Thoracic aorta (tissue), 2 donors: ENCODE data around the gene TTYH3. TPM values are rescaled to one million over a fixed set of nuclear protein-coding genes. Genes with fewer than 3 reads are reported as not detected.

Experiments
- ATAC-seq: fragments of 150-250 bp; one replicate; pipeline ENCODE4 v1.8.0; 2017; ENCODE audit warnings: low read depth; ENCODE audit not compliant: insufficient number of reproducible peaks, low FRiP score
- DNase-seq: peaks from one replicate; pipeline ENCODE4 v3.0.0-alpha.2; 2020; ENCODE audit warnings: low spot score
- H3K27ac ChIP-seq, 2 donors: fragments of 200-600 bp; sonication (generic); 1 replicate in 1 of 2; 2 replicates in 1 of 2; pipeline ENCODE4 v1.5.1; 2016; ENCODE audit warnings: mild to moderate bottlenecking in 2 of 2, moderate library complexity in 2 of 2
- H3K27me3 ChIP-seq: fragments of 200-600 bp; sonication (generic); replicated peaks from 2 replicates; pipeline ENCODE4 v1.6.0; 2016; ENCODE audit warnings: mild to moderate bottlenecking; ENCODE audit not compliant: insufficient read depth
- H3K36me3 ChIP-seq: fragments of 200-600 bp; sonication (generic); one replicate; pipeline ENCODE4 v1.5.1; 2016
- H3K4me1 ChIP-seq, 2 donors: fragments of 200-600 bp; sonication (generic); 1 replicate in 1 of 2; 2 replicates in 1 of 2; pipeline versions ENCODE4 v1.5.1 to v1.6.0; 2016; ENCODE audit warnings: low read depth in 2 of 2, mild to moderate bottlenecking in 1 of 2; ENCODE audit not compliant: control insufficient read depth in 1 of 2
- H3K4me3 ChIP-seq: fragments of 200-600 bp; sonication (generic); 2 replicates; pipeline ENCODE4 v1.5.1; 2016; ENCODE audit warnings: mild to moderate bottlenecking
- H3K9me3 ChIP-seq: fragments of 200-600 bp; sonication (generic); 2 replicates; pipeline ENCODE4 v1.5.1; 2016
- total RNA-seq, 2 donors: library from RNA; depleted of rRNA; stranded (reverse); fragments of >200 nt; gene quantifications; one replicate each; pipeline versions ENCODE4 v1.1.0 to v1.2.3, GENCODE V29; 2016
- TF ChIP-seq, protein P1 (sequence below): fragments of 200-600 bp; sonication (generic); IDR thresholded peaks from one replicate; pipeline ENCODE4 v1.5.1; 2019; ENCODE audit warnings: antibody characterized with exemption

The TTYH3 gene
- total RNA-seq, 2 donors from 2014 or later, result 58.6 to 69.3 TPM

DNA sequence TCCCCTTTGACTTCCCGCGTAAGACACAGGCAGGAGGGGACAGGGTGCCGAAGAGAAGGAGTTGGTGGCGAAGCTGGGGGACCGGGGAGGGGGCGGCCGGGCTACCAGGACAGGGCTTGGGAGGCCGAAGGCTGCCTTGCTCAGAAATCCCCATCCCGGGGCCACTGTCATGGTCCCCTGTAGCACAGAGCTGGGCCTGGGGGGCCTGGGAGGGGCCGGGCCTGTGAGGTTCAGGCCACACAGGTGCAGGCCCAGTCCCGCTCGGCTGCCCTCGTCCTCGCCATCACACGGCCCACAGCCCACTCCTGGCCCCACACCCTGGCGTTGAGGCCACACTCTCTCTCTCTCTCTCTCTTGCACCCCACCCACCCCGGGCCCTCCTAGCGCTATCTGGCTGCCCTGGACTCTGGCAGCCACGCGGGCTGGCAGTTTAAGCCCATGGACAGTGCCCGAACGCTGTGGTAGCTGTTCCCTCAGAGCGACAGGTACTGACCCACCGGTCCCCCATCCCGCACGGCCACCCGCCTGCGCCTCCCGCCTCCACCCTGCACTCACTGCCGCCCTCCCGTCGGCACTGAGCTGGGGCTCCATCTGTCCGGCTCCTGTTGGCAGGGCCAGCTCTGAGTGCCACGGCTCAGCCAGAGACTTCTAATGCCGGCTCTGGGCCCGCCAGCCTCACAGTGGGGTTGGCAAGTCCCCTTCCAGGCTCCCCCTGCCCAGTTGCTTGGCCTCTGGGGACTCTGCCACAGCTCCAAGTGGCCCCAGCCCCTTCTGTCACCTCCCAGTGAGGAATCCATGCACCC lies 28.0 kb downstream of the TTYH3 start:
- Histone ChIP-seq H3K4me3 (no peak overlapping the region), H3K27ac (no peak overlapping the region), H3K4me1 (no peaks in the 10 kb centered on the region), H3K27me3 (no peaks in the 10 kb centered on the region), H3K9me3 (no peaks in the 10 kb centered on the region), H3K36me3 (peaks cover 37% of the 10 kb centered on the region)
- DNase-seq (no peak), ATAC-seq (no peak)
- TF ChIP-seq, protein P1, sequence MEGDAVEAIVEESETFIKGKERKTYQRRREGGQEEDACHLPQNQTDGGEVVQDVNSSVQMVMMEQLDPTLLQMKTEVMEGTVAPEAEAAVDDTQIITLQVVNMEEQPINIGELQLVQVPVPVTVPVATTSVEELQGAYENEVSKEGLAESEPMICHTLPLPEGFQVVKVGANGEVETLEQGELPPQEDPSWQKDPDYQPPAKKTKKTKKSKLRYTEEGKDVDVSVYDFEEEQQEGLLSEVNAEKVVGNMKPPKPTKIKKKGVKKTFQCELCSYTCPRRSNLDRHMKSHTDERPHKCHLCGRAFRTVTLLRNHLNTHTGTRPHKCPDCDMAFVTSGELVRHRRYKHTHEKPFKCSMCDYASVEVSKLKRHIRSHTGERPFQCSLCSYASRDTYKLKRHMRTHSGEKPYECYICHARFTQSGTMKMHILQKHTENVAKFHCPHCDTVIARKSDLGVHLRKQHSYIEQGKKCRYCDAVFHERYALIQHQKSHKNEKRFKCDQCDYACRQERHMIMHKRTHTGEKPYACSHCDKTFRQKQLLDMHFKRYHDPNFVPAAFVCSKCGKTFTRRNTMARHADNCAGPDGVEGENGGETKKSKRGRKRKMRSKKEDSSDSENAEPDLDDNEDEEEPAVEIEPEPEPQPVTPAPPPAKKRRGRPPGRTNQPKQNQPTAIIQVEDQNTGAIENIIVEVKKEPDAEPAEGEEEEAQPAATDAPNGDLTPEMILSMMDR, result no peak

DNA sequence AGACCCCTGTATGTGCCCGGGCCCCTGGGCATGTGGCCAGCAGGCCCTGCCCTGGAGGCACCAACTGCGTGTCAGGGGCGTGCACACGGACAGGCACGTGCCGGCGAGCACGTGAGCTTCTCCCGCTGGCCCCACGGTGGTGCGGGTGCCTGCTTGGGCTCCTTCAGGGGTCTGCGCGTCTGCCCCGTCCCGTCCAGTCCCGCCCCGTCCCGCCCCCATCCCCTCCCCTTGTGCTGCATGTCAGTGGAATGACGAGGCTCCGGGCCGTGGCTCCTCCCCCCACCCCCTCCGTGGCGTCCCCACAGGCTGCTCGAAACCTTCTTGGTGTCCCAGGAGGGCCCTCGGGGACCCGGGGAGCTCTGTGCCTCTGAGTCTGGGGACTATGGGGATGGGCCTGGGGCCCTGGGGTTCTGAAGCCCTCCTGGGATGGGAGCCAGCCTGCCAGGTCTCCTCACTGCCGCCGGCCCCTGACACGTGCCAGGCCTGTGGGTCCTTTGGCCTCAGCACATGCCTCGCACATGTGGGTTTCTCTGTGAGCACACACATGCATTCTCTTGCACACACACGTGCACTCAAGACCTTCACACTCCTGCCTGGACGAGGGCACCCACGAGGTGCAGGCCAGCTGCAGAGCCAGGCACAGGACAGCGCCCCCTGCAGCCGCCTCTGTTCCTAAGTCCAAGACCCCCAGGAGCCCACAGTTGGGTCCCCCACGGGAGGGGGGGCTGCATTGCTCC lies 28.7 kb downstream of the TTYH3 start:
- peaks cover 35% of the 10 kb centered on the region for H3K36me3 ChIP-seq
- TF ChIP-seq, protein P1, result no peak
- no peaks in the 10 kb centered on the region for H3K9me3 ChIP-seq
- H3K27me3 ChIP-seq, result no peaks in the 10 kb centered on the region
- no peak overlapping the region for H3K4me3 ChIP-seq
- no peak for DNase-seq
- H3K4me1 ChIP-seq, result no peaks in the 10 kb centered on the region
- H3K27ac ChIP-seq, result no peak overlapping the region
- ATAC-seq, result no peak

DNA sequence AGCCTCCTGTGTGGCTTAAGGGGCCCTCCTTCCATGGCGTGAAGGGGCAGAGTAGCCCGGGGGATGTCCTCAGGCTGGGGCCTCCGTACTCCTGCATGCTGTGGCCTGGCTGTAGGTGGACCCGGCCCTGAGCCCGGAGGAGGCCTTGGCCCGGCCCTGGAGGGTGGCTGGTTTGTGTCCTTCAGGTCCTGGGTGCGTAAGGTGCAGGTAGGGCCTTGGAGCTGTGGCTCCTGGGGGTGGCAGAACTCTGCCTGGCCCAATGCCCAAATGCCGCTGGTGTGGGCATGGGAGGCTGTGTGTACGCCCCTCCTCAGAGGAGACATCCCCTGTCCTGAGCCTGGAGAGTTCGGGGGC lies 29.3 kb downstream of the TTYH3 start:
- Histone ChIP-seq H3K27ac (no peak overlapping the region), H3K4me1 (no peaks in the 10 kb centered on the region), H3K27me3 (no peaks in the 10 kb centered on the region), H3K4me3 (no peak overlapping the region), H3K9me3 (no peaks in the 10 kb centered on the region), H3K36me3 (peaks cover 31% of the 10 kb centered on the region)
- ATAC-seq (no peak), DNase-seq (no peak)
- TF ChIP-seq, protein P1, result no peak

DNA sequence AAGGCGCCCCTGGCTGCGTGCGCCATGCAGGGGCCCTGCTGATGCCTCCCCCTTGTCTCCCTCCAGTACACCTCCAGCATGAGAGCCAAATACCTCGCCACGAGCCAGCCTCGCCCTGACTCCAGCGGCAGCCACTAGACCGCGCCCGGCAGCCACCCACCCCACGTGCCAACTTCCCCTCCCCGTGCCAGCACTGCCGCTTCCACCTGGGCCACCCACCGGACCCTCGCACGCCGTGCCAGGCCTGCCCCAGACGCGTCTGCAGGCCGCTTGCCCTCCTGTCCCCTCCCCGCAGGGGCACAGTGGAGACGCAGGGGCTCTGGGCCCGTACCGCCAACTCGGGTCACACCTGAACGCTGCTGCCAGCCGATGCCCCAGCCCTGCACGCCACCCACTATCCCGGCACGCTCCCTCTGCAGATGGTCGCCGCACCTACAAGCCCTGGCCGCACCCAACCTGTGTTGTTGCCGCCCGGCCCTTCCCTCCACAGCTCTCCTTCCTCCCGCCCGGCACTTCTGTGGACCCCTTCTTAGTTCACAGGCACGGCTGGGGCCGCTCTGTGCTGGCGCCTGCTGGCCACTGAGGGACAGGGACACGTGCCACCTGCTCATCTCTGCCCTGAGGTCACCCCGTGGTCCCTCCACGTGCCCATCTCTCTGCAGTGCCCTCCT lies 30.0 kb downstream of the TTYH3 start:
- no peak overlapping the region for H3K4me3 ChIP-seq
- no peaks in the 10 kb centered on the region for H3K4me1 ChIP-seq
- TF ChIP-seq, protein P1, result no peak
- peaks cover 25% of the 10 kb centered on the region for H3K36me3 ChIP-seq
- H3K9me3 ChIP-seq, result no peaks in the 10 kb centered on the region
- DNase-seq (no peak), ATAC-seq (no peak)
- no peaks in the 10 kb centered on the region for H3K27me3 ChIP-seq
- H3K27ac ChIP-seq, result no peak overlapping the region
